Measurements from ENCODE around the gene TOP2B.

TOP2B gene

DNA sequence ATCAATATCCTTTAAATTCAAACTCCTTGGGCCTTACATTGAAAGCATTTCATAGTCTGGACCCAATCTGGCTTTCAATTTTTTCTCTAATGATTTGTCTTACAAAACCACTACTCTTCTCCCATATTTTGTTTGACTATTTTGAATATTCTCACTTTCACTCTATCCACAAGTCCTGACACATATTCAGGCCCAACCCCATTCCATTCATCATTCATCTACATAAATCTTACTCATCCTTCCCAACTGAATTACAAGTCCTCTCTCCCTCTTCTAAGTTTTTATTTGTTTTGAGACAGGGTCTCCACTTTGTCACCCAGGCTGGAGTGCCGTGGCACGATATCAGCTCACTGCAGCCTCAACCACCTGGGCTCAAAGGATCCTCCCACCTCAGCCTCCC, 43.6 kb downstream of the TOP2B start:
- no peak for DNase-seq

DNA sequence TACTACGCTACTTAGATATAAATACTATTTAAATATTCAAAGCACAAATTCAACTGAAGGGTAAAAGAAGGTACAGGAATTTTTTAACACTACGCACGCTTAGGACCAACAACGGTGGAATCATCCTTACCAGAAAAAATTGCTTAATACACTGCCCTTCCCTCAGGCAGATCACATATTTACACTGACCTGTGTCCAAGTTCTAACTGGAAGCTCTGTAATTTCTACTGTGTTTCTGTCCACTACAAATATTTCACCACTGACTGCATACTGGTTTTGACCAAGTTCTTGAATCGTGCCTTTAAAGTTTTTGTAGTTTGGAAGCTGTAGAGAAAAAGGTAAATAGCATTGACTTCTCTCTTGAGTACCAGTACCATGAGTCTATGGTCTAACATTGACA, 44.2 kb downstream of the TOP2B start:
- no peak for DNase-seq

GRCh38 chr3:25619382-25619781, 45.3 kb downstream of the TOP2B start:
- DNase-seq = no peak

DNA sequence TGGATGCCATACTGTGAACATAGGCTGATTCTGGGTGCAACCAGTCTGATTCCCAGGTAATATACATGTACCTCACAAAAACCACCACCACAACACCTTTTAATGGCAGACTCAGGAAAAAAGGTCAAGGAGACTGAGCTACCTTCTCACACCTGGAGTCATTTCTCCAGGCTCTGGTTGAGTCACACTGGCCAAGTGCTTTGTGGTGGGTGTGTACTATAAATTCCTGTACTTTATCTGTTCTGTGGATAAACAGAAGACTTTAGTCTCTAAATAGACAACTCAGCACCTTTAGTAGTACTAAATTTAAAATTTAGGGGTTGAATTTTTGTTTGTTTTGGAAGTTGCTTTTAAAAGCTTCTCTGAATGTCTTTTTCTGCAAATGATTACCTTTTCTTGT, 46.7 kb downstream of the TOP2B start:
- DNase-seq = no peak

DNA sequence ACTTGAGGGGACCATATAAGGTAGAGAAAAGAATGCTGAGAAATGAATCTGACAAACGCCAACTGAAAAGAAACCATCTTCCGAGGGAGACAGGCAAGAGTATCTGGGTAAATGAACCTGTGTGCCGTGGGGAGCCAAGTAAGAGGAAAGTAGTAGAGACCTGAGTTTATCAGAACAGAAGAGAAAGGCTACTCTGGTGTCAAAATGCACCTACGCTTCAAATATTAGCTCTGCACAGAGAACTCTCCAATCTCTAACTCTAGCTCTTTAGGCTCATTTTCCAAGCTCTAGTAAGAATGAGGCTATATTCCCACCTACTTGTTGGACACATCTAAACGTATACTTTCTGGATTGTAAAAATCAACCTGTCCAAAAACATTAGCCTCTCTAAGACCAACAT, 53.5 kb downstream of the TOP2B start:
- no peak for DNase-seq

GRCh38 chr3:25610779-25611178, 53.9 kb downstream of the TOP2B start:
- DNase-seq = no peak

DNA sequence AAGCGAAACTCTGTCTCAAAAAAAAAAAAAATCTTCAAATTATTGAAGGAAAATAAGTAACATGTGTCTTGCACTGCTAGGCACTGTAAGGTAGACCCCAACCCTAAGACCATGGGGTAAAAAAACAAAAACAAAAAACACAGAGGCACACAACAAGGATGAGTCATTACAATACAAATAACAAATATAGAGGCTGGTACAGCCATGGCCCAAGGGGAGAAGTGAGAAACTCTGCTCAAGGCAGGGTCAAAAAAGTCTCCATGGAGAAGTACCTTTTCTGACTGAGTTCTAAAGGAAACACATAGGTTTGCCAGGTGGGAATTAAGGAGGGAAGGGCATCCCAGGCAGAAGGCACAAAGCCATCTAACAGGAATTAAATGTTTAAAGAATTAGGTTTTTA, 54.5 kb downstream of the TOP2B start:
- no peak for DNase-seq

DNA sequence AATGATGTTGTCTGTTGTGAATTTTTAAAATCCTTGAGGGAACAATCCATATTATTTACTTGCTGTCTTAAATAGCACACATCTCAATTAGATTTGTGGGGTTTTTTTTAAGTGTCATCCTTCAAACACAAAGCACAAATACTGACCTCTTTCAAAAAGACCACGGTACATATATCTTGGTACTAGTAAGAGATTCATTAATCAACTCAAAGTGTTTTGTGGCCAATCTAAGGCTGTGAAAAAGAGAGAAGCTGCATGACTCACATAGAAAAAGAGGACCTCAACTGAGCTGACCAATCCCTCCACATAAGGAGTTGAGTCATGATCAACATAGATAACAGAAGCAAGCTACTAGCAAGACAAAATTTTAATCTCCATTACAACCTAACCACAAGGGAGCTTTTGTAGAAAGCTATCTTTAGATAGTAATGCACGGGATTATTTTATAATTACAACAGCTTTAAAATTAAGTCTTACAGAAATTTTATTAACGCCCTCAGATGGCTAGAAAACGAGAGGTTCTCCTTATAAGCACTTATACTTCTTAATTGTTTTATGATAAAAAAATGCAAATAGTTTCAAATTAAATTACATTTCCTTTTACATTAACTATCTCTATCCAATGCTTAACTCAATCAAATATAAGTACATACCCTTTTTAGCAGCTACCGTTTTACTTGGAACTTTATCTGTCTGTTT, 60.5 kb downstream of the TOP2B start:
- DNase-seq = no peak

- no peak for DNase-seq
Measured at GRCh38 chr3:25603703-25604102, 61.0 kb downstream of the TOP2B start.

- no peak for DNase-seq
Measured at GRCh38 chr3:25597535-25598101, 67.1 kb downstream of the TOP2B start.

DNA sequence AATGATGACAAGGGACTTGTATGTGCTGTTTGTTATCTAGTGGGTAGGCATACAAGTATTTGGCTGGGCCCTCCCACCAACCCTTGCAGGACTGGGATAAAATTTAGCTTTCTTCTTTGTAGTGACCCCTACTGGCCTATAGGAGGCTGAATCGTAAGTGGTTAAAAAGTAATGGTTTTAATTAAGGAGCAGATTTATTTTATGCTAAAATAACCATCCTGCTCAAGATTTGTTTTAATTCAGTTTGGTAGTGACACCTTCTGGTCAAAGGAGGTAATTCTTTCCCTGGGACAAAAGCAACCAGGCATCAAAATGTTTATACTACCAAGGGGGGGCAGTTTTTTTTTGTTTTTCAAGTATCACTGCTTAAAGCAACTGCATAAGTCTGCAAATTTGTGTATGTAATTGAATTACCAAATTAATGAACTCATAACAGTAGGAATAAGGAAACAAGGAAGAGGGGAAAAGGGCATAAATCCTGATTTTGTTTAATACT, 70.7 kb downstream of the TOP2B start:
- peak in 1 of 56 donors; percentile 7 for DNase-seq

- no peak for DNase-seq
Measured at GRCh38 chr3:25593001-25593400, 71.7 kb downstream of the TOP2B start.

DNA sequence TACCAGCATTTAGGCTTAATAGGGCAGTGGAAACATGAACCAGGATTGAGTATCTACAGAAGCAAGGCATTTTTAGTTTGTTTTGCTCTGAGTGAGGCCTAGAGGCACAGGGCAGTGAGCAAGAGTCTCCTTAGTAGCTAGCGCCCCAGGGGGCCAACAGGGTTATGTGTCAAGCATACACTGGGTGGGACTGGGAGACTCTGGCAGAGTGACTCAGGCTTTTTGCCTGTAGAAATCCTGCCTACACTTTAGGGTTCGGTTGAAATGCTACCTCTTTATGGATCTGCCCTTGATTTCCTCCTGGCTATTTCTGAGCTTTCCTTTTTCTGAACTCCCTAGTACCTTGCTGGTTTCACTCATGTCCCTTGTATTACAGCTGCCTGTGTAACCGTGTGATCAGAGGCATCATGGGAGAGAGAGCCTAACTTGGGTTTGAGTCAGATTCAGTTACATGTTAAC, 72.2 kb downstream of the TOP2B start:
- DNase-seq = peak in 1 of 56 donors; percentile 8

DNA sequence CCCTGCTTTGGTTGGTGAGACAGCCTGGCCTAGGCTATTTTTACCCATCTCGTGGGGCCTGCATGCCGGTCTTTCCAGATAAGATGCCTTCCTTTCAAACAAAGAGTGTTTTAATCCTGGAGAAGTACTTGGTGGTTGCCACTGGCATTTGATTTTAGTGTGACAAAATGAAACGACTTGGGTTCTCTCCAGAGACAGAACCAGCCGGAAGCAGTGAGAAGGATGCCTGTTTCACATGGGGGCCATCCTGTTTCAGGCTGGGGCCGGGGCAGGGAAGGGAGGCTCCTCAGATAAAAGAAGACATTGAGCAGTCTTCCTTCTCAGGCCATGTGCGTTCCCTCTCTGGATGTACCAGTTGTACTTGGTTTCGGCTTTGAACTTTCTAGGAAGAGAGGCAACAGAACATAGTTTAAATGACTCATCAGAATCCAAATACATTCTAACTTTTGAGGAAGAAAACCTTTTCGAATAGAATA, 74.9 kb downstream of the TOP2B start:
- no peak for DNase-seq

DNA sequence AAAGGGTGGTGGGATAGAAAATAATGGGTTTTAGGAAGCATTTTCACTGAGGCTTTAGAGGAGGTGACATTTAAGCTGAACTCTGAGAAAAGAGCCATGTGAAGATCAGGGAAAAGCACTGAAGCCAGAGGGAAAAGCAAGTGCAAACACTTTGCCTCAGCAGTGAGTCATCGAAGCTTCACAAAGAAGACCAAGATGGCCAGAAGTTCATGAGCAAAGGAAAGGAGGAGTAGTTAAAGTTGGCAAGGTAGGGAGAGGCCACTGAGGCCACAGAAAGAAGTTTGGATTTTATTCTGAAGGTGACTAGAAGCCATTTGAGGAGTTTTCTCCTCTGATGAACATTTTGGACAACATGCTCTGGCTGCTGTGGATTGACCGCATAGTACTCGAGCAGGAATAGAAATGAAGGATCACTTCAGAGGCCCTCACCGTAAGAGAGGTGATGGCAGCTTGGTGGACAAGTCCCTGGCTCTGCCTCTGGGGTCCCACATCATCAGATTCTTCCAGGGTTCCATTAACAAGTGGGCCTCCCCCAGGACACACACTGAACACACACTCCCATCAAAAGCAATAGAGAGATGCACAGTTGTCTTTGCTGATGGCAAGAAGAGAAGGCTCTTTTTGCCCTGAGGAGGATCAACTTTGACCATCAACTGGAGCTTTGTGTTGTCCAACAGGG, 75.5 kb downstream of the TOP2B start:
- no peak for DNase-seq

GRCh38 chr3:25588441-25589103, 76.1 kb downstream of the TOP2B start:
- no peak for DNase-seq

GRCh38 chr3:25587975-25588374, 76.7 kb downstream of the TOP2B start:
- no peak for DNase-seq

- DNase-seq = no peak
Measured at GRCh38 chr3:25587526-25587925, 77.2 kb downstream of the TOP2B start.

DNA sequence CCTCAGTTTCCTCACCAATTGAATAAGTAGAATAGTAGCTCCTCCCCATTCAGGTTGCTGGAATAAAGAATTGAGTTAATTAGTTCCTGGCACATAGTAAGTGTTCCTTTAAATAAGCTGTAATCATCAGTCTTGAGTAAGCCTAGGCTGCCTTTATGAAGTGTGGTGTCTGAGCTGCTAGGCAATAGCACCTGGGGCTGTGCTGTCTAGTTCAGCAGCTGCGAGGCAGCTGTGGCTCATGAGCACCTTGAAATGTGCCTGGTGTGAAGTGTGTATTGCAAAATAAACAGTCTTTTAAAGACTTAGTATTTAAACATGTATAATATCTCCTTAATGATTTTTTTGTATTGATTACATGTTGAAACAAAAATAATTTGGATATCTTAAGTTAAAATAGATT, 77.6 kb downstream of the TOP2B start:
- DNase-seq = no peak

GRCh38 chr3:25586553-25586952, 78.2 kb downstream of the TOP2B start:
- DNase-seq = no peak

DNA sequence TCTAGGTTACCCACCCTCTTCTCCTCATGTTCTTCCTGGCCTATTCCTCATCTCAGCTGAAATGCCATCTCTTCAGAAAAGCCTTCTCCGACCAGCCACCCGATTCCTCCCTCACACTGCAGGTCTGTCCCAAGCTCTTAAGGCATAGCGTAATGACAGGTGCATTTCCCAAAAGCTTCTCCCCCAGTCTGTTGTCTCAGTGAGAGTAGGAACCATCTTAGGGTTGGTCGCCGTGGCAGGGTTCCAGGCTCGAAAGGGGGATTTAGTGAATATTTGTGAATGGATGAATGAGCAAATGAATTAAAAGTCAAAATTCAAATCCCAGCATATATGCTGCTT, 78.6 kb downstream of the TOP2B start:
- no peak for DNase-seq

Data from nucleus accumbens (tissue), 56 donors.